GM12892 (cell line): Measurements from ENCODE around the gene CIB4.

ENCODE experiments used
- POLR2A ChIP-seq: IDR thresholded peaks from 2 replicates; pipeline ENCODE4 v1.6.1; 2011; ENCODE audit warnings: low read depth, low read length, control low read depth
- POLR2AphosphoS5 ChIP-seq: IDR thresholded peaks from 2 replicates; pipeline ENCODE4 v1.6.1; 2011; ENCODE audit warnings: low read depth, low read length, control low read depth
- TAF1 ChIP-seq: IDR thresholded peaks from 2 replicates; pipeline ENCODE4 v1.6.1; 2011; ENCODE audit warnings: low read depth, mild to moderate bottlenecking, control low read depth, low read length, borderline replicate concordance

DNA sequence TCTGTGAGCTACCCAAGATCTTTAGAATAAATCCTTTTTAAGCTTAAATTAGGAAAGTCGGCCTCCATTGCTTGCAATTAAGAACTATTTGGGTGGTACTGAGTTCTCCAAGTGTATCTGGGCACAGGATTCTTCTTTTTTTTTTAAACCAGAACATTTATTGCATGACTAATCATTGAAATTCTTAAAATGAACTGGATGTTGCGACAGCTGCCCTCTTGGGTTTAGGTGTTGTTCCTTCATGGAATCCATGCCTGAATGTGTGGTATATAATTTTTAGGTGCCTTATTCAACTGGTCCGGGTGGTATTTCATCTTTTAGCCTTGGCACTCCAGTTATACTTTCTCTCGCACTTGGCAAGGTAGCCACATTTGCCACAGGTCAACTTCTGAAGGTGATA, 36.9 kb upstream of the CIB4 start:
- TF ChIP-seq POLR2AphosphoS5 = no peak
- no peak for TF ChIP-seq POLR2A
- TF ChIP-seq TAF1 = no peak
